ENCODE results near the gene LAYN.

Gene LAYN

GRCh38 chr11:111561791-111562325 is 21.3 kb downstream of the LAYN start:
- DNase-seq (ENCODE audit: low read depth, low spot score), result no peak

GRCh38 chr11:111562692-111563389 is 22.3 kb downstream of the LAYN start:
- DNase-seq (ENCODE audit: low read depth, low spot score), result no peak

- DNase-seq (ENCODE audit: low read depth, low spot score), result no peak
These were observed 24.7 kb downstream of the LAYN start for GRCh38 chr11:111565114-111565720.

- DNase-seq (ENCODE audit: low read depth, low spot score), result no peak
These were observed 25.8 kb downstream of the LAYN start for GRCh38 chr11:111566324-111566723.

- DNase-seq (ENCODE audit: low read depth, low spot score), result no peak
These were observed 29.0 kb downstream of the LAYN start for GRCh38 chr11:111569476-111569875.

- DNase-seq (ENCODE audit: low read depth, low spot score), result no peak
These were observed 30.3 kb downstream of the LAYN start for GRCh38 chr11:111570796-111571195.

- no peak for DNase-seq (ENCODE audit: low read depth, low spot score)
These were observed 31.4 kb downstream of the LAYN start for GRCh38 chr11:111571829-111572501.

- DNase-seq (ENCODE audit: low read depth, low spot score), result no peak
These were observed 32.1 kb downstream of the LAYN start for GRCh38 chr11:111572581-111572980.

- DNase-seq (ENCODE audit: low read depth, low spot score), result peak; percentile 21
These were observed 33.3 kb downstream of the LAYN start for GRCh38 chr11:111573821-111574249.

- DNase-seq (ENCODE audit: low read depth, low spot score), result no peak
These were observed 34.1 kb downstream of the LAYN start for GRCh38 chr11:111574373-111575225.

GRCh38 chr11:111575740-111576139 is 35.2 kb downstream of the LAYN start:
- no peak for DNase-seq (ENCODE audit: low read depth, low spot score)

GRCh38 chr11:111577821-111578220 is 37.3 kb downstream of the LAYN start:
- no peak for DNase-seq (ENCODE audit: low read depth, low spot score)

- DNase-seq (ENCODE audit: low read depth, low spot score), result no peak
These were observed 40.8 kb downstream of the LAYN start for GRCh38 chr11:111581341-111581740.

- no peak for DNase-seq (ENCODE audit: low read depth, low spot score)
These were observed 41.6 kb downstream of the LAYN start for GRCh38 chr11:111582163-111582562.

GRCh38 chr11:111582881-111583280 is 42.4 kb downstream of the LAYN start:
- DNase-seq (ENCODE audit: low read depth, low spot score), result no peak

- DNase-seq (ENCODE audit: low read depth, low spot score), result no peak
These were observed 44.9 kb downstream of the LAYN start for GRCh38 chr11:111585371-111585770.

- no peak for DNase-seq (ENCODE audit: low read depth, low spot score)
These were observed 45.9 kb downstream of the LAYN start for GRCh38 chr11:111586388-111586831.

GRCh38 chr11:111589114-111589513 is 48.6 kb downstream of the LAYN start:
- no peak for DNase-seq (ENCODE audit: low read depth, low spot score)

GRCh38 chr11:111589886-111590499 is 49.5 kb downstream of the LAYN start:
- DNase-seq (ENCODE audit: low read depth, low spot score), result no peak

- no peak for DNase-seq (ENCODE audit: low read depth, low spot score)
These were observed 50.9 kb downstream of the LAYN start for GRCh38 chr11:111591187-111591960.

All from brain pericyte (primary cell).